CD4-positive, alpha-beta T cell treated with Interleukin-6 for 4 hours (primary cell): ENCODE results near the gene POTEE.
"Not testable (repeated sequence)": the region's sequence is repeated elsewhere in the genome, so short reads cannot be mapped to it uniquely, and the experiment has no call there.

ENCODE experiments used
- DNase-seq: peaks from one replicate; pipeline ENCODE4 v3.0.0-alpha.2; 2020; ENCODE audit warnings: mixed read lengths

POTEE gene

GRCh38 chr2:131209030-131209772, at the start of gene POTEE:
Gene POTEE (plus strand): TSS chr2:131209536. CDS start chr2:131218403, 8,867 bp downstream.
- not testable (repeated sequence) for DNase-seq

- not testable (repeated sequence) for DNase-seq
Measured at GRCh38 chr2:131165562-131165961, 43.8 kb upstream of the POTEE start.

GRCh38 chr2:131168538-131168937, 40.8 kb upstream of the POTEE start:
- no peak for DNase-seq

- DNase-seq, result not testable (repeated sequence)
Measured at GRCh38 chr2:131178050-131178449, 31.3 kb upstream of the POTEE start.

GRCh38 chr2:131178721-131179418, 30.5 kb upstream of the POTEE start:
- not testable (repeated sequence) for DNase-seq

GRCh38 chr2:131181451-131181850, 27.9 kb upstream of the POTEE start:
- not testable (repeated sequence) for DNase-seq

GRCh38 chr2:131193421-131193820, 15.9 kb upstream of the POTEE start:
- DNase-seq, result not testable (repeated sequence)

- DNase-seq, result not testable (repeated sequence)
Measured at GRCh38 chr2:131196186-131196585, 13.2 kb upstream of the POTEE start.

- DNase-seq, result no peak
Measured at GRCh38 chr2:131201098-131201497, 8.2 kb upstream of the POTEE start.

GRCh38 chr2:131207839-131208238, 1.5 kb upstream of the POTEE start:
- DNase-seq, result not testable (repeated sequence)

GRCh38 chr2:131209773-131210104, 403 bp downstream of the POTEE start:
- DNase-seq, result not testable (repeated sequence)

- DNase-seq, result not testable (repeated sequence)
Measured at GRCh38 chr2:131210434-131211211, 1.3 kb downstream of the POTEE start.

GRCh38 chr2:131217238-131217986, 8.1 kb downstream of the POTEE start:
- DNase-seq, result not testable (repeated sequence)

GRCh38 chr2:131235543-131236449, 26.5 kb downstream of the POTEE start:
- not testable (repeated sequence) for DNase-seq
